GM12875 (cell line): Measurements from ENCODE around the gene VAV2.

ENCODE experiments used
- H3K4me3 ChIP-seq: one replicate; pipeline ENCODE4 v1.5.1; 2011; ENCODE audit warnings: low read depth, low read length, control low read depth
- CTCF ChIP-seq: IDR thresholded peaks from 2 replicates; pipeline ENCODE4 v1.5.1; 2011; ENCODE audit warnings: low read depth, mild to moderate bottlenecking, control low read depth, inconsistent platforms, low read length, moderate library complexity, borderline replicate concordance; ENCODE audit not compliant: insufficient read depth

Gene VAV2

GRCh38 chr9:133851693-133852092 is 140.4 kb downstream of the VAV2 start:
- H3K4me3 ChIP-seq = no peak overlapping the region
- no peak for TF ChIP-seq CTCF

- TF ChIP-seq CTCF = no peak
- no peak overlapping the region for H3K4me3 ChIP-seq
Observed at GRCh38 chr9:133850937-133851336, 141.2 kb downstream of the VAV2 start.

- no peak overlapping the region for H3K4me3 ChIP-seq
- no peak for TF ChIP-seq CTCF
Observed at GRCh38 chr9:133850161-133850560, 142.0 kb downstream of the VAV2 start.

- no peak overlapping the region for H3K4me3 ChIP-seq
- no peak for TF ChIP-seq CTCF
Observed at GRCh38 chr9:133849110-133849670, 142.9 kb downstream of the VAV2 start.

- no peak overlapping the region for H3K4me3 ChIP-seq
- TF ChIP-seq CTCF = no peak
Observed at GRCh38 chr9:133848471-133849109, 143.5 kb downstream of the VAV2 start.

GRCh38 chr9:133846483-133847090 is 145.5 kb downstream of the VAV2 start:
- no peak overlapping the region for H3K4me3 ChIP-seq
- no peak for TF ChIP-seq CTCF

GRCh38 chr9:133845440-133845839 is 146.7 kb downstream of the VAV2 start:
- no peak for TF ChIP-seq CTCF

More at GRCh38 chr9:133845440-133845839, 146.7 kb downstream of the VAV2 start:
- no peak overlapping the region for H3K4me3 ChIP-seq
